ENCODE data around the gene NRXN2.

DNA sequence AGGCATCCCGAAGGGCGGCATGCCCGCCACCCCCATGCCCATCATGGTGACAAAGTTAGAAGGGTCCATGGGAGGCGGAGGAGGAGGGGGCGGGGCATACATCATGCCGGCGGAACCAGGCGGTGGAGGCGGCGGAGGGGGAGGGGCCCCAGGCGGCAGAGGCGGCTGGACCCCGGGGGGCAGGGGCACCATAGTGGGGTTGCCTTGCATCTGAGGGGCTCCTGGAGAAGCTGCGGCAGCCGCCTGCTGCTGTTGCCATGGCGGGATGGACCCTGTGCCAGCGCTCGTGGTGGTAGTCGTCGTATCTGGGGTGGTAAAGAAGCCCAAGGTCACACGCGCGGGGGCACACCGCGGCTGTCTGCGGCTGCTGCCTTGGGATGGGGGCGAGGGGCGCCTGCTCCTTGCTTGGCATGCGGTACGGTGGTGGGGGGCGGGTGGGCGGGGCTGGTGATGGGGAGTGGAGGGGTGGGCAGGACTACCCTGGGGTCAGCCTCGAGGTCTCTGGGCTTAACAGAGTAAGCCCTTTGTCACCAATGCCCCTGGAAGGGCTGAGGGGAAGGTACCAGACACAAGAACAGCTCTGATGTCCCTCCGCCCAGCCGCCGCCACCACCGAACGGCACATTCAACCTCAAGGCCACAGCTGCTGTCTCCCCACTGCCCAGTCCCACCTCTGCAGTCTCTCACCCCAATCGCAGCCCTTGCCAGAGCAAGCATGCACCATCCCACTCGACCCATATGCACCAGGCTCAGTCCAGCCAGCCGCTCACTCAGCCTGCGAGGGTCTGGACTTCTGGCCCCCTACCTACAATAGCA, 43.1 kb upstream of the NRXN2 start:
- no peak for TF ChIP-seq EZH2phosphoT487 (IDR thresholded peaks at IDR 0.05; ENCODE audit: low read length)
- TF ChIP-seq CTCF (IDR thresholded peaks at IDR 0.05; ENCODE audit: low read length) = no peak
- no peak for TF ChIP-seq EZH2 (optimal IDR thresholded peaks at IDR 0.05; ENCODE audit: low read depth, low read length)

Data from MM.1S (cell line).